HEK293T (cell line): ENCODE results near the gene MAPK8IP2.

Experiments
- ARNT ChIP-seq: fragments of 450-650 bp; IDR thresholded peaks from 2 replicates; pipeline ENCODE4 v1.6.1; 2017; ENCODE audit warnings: mild to moderate bottlenecking
- BHLHE40 ChIP-seq: fragments of 450-650 bp; IDR thresholded peaks from 2 replicates; pipeline ENCODE4 v1.6.1; 2016; ENCODE audit warnings: mild to moderate bottlenecking, moderate library complexity, borderline replicate concordance
- ELF4 ChIP-seq: fragments of 450-650 bp; IDR thresholded peaks from 2 replicates; pipeline ENCODE4 v1.6.1; 2017; ENCODE audit warnings: antibody characterized with exemption
- FOXA1 ChIP-seq: fragments of 450-650 bp; IDR thresholded peaks from 2 replicates; pipeline ENCODE4 v1.6.1; 2016; ENCODE audit warnings: mild to moderate bottlenecking
- FOXK2 ChIP-seq: fragments of 450-650 bp; IDR thresholded peaks from 2 replicates; pipeline ENCODE4 v1.6.1; 2016; ENCODE audit warnings: mild to moderate bottlenecking
- FOXM1 ChIP-seq: fragments of 450-650 bp; IDR thresholded peaks from 2 replicates; pipeline ENCODE4 v1.6.1; 2017; ENCODE audit warnings: mild to moderate bottlenecking, borderline replicate concordance
- HDGF ChIP-seq: fragments of 450-650 bp; IDR thresholded peaks from 2 replicates; pipeline ENCODE4 v1.6.1; 2017; ENCODE audit warnings: antibody characterized with exemption, borderline replicate concordance
- NFRKB ChIP-seq: fragments of 450-650 bp; IDR thresholded peaks from 2 replicates; pipeline ENCODE4 v1.6.1; 2016; ENCODE audit warnings: mild to moderate bottlenecking, moderate library complexity
- PKNOX1 ChIP-seq: fragments of 450-650 bp; IDR thresholded peaks from 2 replicates; pipeline ENCODE4 v1.6.1; 2016
- SP1 ChIP-seq: fragments of 450-650 bp; IDR thresholded peaks from 2 replicates; pipeline ENCODE4 v1.6.1; 2017
- SUZ12 ChIP-seq: fragments of 450-650 bp; IDR thresholded peaks from 2 replicates; pipeline ENCODE4 v1.6.1; 2016; ENCODE audit warnings: mild to moderate bottlenecking
- TARDBP ChIP-seq: fragments of 450-650 bp; IDR thresholded peaks from 2 replicates; pipeline ENCODE4 v1.6.1; 2016
- ZNF384 ChIP-seq: fragments of 450-650 bp; IDR thresholded peaks from 2 replicates; pipeline ENCODE4 v1.6.1; 2016

GRCh38 chr22:50583294-50583861 lies 17.2 kb upstream of the MAPK8IP2 start:
- TF ChIP-seq TARDBP (no peak), HDGF (no peak), SP1 (no peak), ZNF384 (no peak), ELF4 (no peak), PKNOX1 (no peak), SUZ12 (no peak), FOXK2 (no peak), ARNT (no peak), FOXA1 (no peak), BHLHE40 (no peak), NFRKB (no peak), FOXM1 (no peak)
